IMR-90 (cell line): Measurements from ENCODE around the gene NAV2. TPM values are rescaled to one million over a fixed set of nuclear protein-coding genes. Genes with fewer than 3 reads are reported as not detected.

Source experiments
- ATAC-seq: fragments of 200-7000 bp; cut with Tn5 transposase; 2 replicates; pipeline ENCODE4 v1.9.1; 2020; ENCODE audit warnings: low read depth, mild to moderate bottlenecking, moderate library complexity
- BruUV-seq: library from RNA; stranded (reverse); fragments of 400-500 nt; replicated peaks from 2 replicates; lab custom pipeline; 2021; lab: Mats Ljungman, UMichigan
- CTCF ChIA-PET: fragments of 300-600 bp; formaldehyde crosslinking; extraction: SDS; loops from one replicate; lab custom pipeline; 2021; ENCODE audit warnings: antibody characterized with exemption; lab: Yijun Ruan, JAX
- POLR2A ChIA-PET: fragments of 300-600 bp; sonication (Branson Sonifier 250); formaldehyde crosslinking; loops from one replicate; lab custom pipeline; 2022; ENCODE audit warnings: antibody characterized with exemption; ENCODE audit not compliant: unreplicated experiment; lab: Charles Lee
- DNase-seq: peaks from one replicate; pipeline ENCODE4 v3.0.0; 2013
- H2AFZ ChIP-seq: replicated peaks from 2 replicates; pipeline ENCODE3; 2013; ENCODE audit warnings: low read length, mild to moderate bottlenecking; ENCODE audit not compliant: poor library complexity
- H2AK5ac ChIP-seq: 2 replicates; pipeline ENCODE4 v1.6.1; 2013; ENCODE audit warnings: low read depth, low read length, inconsistent platforms
- H2AK9ac ChIP-seq: replicated peaks from 2 replicates; pipeline ENCODE3; 2013; ENCODE audit warnings: mild to moderate bottlenecking, low read depth, low read length, moderate library complexity; ENCODE audit not compliant: poor library complexity
- H2BK120ac ChIP-seq: 2 replicates; pipeline ENCODE4 v1.6.1; 2013; ENCODE audit warnings: low read depth, low read length, inconsistent platforms
- H2BK15ac ChIP-seq: 3 replicates; pipeline ENCODE4 v1.6.1; 2013; ENCODE audit warnings: low read depth, low read length, inconsistent platforms
- H2BK20ac ChIP-seq: 2 replicates; pipeline ENCODE4 v1.6.1; 2013; ENCODE audit warnings: low read depth, mild to moderate bottlenecking, inconsistent platforms, low read length, moderate library complexity
- H2BK5ac ChIP-seq: 2 replicates; pipeline ENCODE4 v1.6.1; 2013; ENCODE audit warnings: mild to moderate bottlenecking, low read depth, low read length, inconsistent platforms; ENCODE audit not compliant: poor library complexity, severe bottlenecking
- H3K14ac ChIP-seq: replicated peaks from 2 replicates; pipeline ENCODE4 v1.6.1; 2013; ENCODE audit warnings: low read depth, low read length, inconsistent platforms
- H3K18ac ChIP-seq: 2 replicates; pipeline ENCODE4 v1.6.1; 2013; ENCODE audit warnings: low read depth, low read length, control low read depth
- H3K23ac ChIP-seq: 2 replicates; pipeline ENCODE4 v1.6.1; 2013; ENCODE audit warnings: low read depth, low read length, inconsistent platforms
- H3K27ac ChIP-seq: 2 replicates; pipeline ENCODE4 v1.5.1; 2013; ENCODE audit warnings: mild to moderate bottlenecking, control low read depth, low read length; ENCODE audit not compliant: insufficient read depth
- H3K27me3 ChIP-seq: 2 replicates; pipeline ENCODE4 v1.6.1; 2013; ENCODE audit warnings: low read length; ENCODE audit not compliant: control insufficient read depth, insufficient read depth
- H3K36me3 ChIP-seq: 2 replicates; pipeline ENCODE4 v1.6.1; 2013; ENCODE audit warnings: low read length, mixed read lengths; ENCODE audit not compliant: control insufficient read depth, insufficient read depth
- H3K4ac ChIP-seq: 2 replicates; pipeline ENCODE4 v1.6.1; 2013; ENCODE audit warnings: low read depth, low read length, inconsistent platforms
- H3K4me1 ChIP-seq: 2 replicates; pipeline ENCODE4 v1.6.1; 2013; ENCODE audit warnings: low read length, mixed read lengths; ENCODE audit not compliant: control insufficient read depth, insufficient read depth
- H3K4me2 ChIP-seq: 2 replicates; pipeline ENCODE4 v1.6.1; 2013; ENCODE audit warnings: low read depth, mild to moderate bottlenecking, control low read depth, low read length, moderate library complexity
- H3K4me3 ChIP-seq: 2 replicates; pipeline ENCODE4 v1.5.1; 2013; ENCODE audit warnings: low read depth, mild to moderate bottlenecking, control low read depth, low read length, moderate library complexity; ENCODE audit not compliant: insufficient read depth
- H3K56ac ChIP-seq: 2 replicates; pipeline ENCODE4 v1.6.1; 2013; ENCODE audit warnings: low read length, inconsistent platforms; ENCODE audit not compliant: insufficient read depth; ENCODE audit errors: extremely low read depth
- H3K79me1 ChIP-seq, 2 experiments: 2 replicates each; pipeline ENCODE4 v1.6.1; 2013; ENCODE audit warnings: low read length in 2 of 2, inconsistent platforms in 1 of 2, low read depth in 1 of 2
- H3K9ac ChIP-seq: 2 replicates; pipeline ENCODE4 v1.6.1; 2013; ENCODE audit warnings: low read depth, low read length, control low read depth
- H3K9me1 ChIP-seq: 2 replicates; pipeline ENCODE4 v1.6.1; 2013; ENCODE audit warnings: low read length, inconsistent platforms; ENCODE audit not compliant: insufficient read depth
- H3K9me3 ChIP-seq: 2 replicates; pipeline ENCODE4 v1.6.1; 2013; ENCODE audit warnings: low read length; ENCODE audit not compliant: control insufficient read depth, insufficient read depth
- H4K20me1 ChIP-seq: 2 replicates; pipeline ENCODE4 v1.6.1; 2013; ENCODE audit warnings: low read length, inconsistent platforms; ENCODE audit not compliant: insufficient read depth
- H4K5ac ChIP-seq: 2 replicates; pipeline ENCODE4 v1.6.1; 2013; ENCODE audit warnings: mild to moderate bottlenecking, low read depth, low read length, control low read depth
- H4K8ac ChIP-seq, 2 experiments: 2 replicates each; pipeline ENCODE4 v1.6.1; 2013; ENCODE audit warnings: low read depth in 2 of 2, low read length in 2 of 2, control low read depth in 1 of 2, inconsistent platforms in 1 of 2
- H4K91ac ChIP-seq: 2 replicates; pipeline ENCODE4 v1.6.1; 2013; ENCODE audit warnings: low read depth, low read length, inconsistent platforms; ENCODE audit not compliant: insufficient read depth
- CEBPB ChIP-seq: IDR thresholded peaks from 2 replicates; pipeline ENCODE4 v1.6.1; 2012; ENCODE audit warnings: low read depth, low read length, improper control_type of control experiment
- CHD1 ChIP-seq: IDR thresholded peaks from 2 replicates; pipeline ENCODE4 v1.6.1; 2012; ENCODE audit warnings: low read depth, low read length, improper control_type of control experiment
- FOS ChIP-seq: fragments of 150-350 bp; IDR thresholded peaks from 2 replicates; pipeline ENCODE4 v1.6.1; 2016; ENCODE audit warnings: low read depth, low read length
- SMC3 ChIP-seq: fragments of 150-350 bp; IDR thresholded peaks from 2 replicates; pipeline ENCODE4 v1.6.1; 2016; ENCODE audit warnings: low read depth, mild to moderate bottlenecking, antibody characterized with exemption, low read length, moderate library complexity
- WGBS, 2 experiments: methylation state at CpG; one replicate each; pipeline versions ENCODE4 v1.1.5 to v1.1.7; 2013; ENCODE audit warnings: missing lambda C conversion rate in 2 of 2; ENCODE audit not compliant: insufficient read length in 1 of 2; ENCODE audit errors: extremely low coverage in 2 of 2; 5-methylcytosine and 5-hydroxymethylcytosine counted together
- dilution Hi-C: fragments of 300-500 bp; cut with HindIII; formaldehyde crosslinking; loops from one replicate; pipeline ENCODE4 v1.14.3; 2018; ENCODE audit warnings: low sequenced_read_pairs; ENCODE audit not compliant: unreplicated experiment
- in situ Hi-C: fragments of 300-500 bp; cut with MboI; formaldehyde crosslinking; loops from 3 replicates; pipeline ENCODE4 v1.14.3; 2019; ENCODE audit warnings: low sequenced_read_pairs, inconsistent platforms, mixed read lengths
- intact Hi-C: fragments of 100-400 bp; cut with micrococcal nuclease; formaldehyde crosslinking; loops from 2 replicates; pipeline ENCODE4 v1.10.0; 2022
- polyA plus RNA-seq, 3 experiments: library from polyadenylated mRNA; depleted of rRNA; stranded (reverse); fragments of >200 nt; gene quantifications; 2 replicates each; pipeline ENCODE4 v1.2.3, GENCODE V29; 2012; ENCODE audit warnings: low replicate concordance in 1 of 3
- total RNA-seq: library from RNA; depleted of rRNA; stranded (reverse); fragments of >200 nt; gene quantifications from 2 replicates; pipeline ENCODE4 v1.2.3, GENCODE V29; 2012

Gene NAV2
- total and polyA plus RNA-seq, 2 of the 4 experiments (the other 2 are of a cell fraction): 4.5 to 12.6 TPM

- Histone ChIP-seq H4K91ac (no peak overlapping the region), H3K27ac (no peak overlapping the region), H3K56ac (no peak overlapping the region), H3K79me1 (peaks cover 22 to 24% of the 10 kb centered on the region in 2 experiments; a peak in 2 of 4 replicates), H3K4ac (no peak overlapping the region), H2AFZ (no peak overlapping the region), H3K36me3 (peaks cover 3% of the 10 kb centered on the region; the same call in 1 of the 2 replicates), H2BK120ac (no peak overlapping the region), H3K23ac (no peak overlapping the region), H2BK5ac (no peak overlapping the region), H2AK5ac (no peak overlapping the region), H3K4me2 (no peak overlapping the region), H3K9me1 (peaks cover 5% of the 10 kb centered on the region; the same call in 1 of the 2 replicates), H3K14ac (no peak overlapping the region), H2BK20ac (no peak overlapping the region), H3K9me3 (no peaks in the 10 kb centered on the region), H2BK15ac (no peak overlapping the region), H4K8ac (no peak overlapping the region), H3K4me1 (peaks cover 4% of the 10 kb centered on the region; the same call in 1 of the 2 replicates), H3K4me3 (no peak overlapping the region), H2AK9ac (no peak overlapping the region), H3K18ac (no peak overlapping the region), H3K27me3 (no peaks in the 10 kb centered on the region), H4K20me1 (peaks cover 12% of the 10 kb centered on the region; the same call in 1 of the 2 replicates), H4K5ac (no peak overlapping the region), H3K9ac (no peak overlapping the region)
- TF ChIP-seq FOS (no peak), CHD1 (no peak), CEBPB (no peak), SMC3 (no peak)
- DNase-seq (no peak), ATAC-seq (no peak)
- in situ Hi-C loops (no loop called here), dilution Hi-C loops (no loop called here), intact Hi-C loops (no loop called here)
- BruUV-seq: no TSS peak
- 45% methylated on average over 3 of the region's 9 CpGs; no CpG with 5 or more reads in 1 of the 2 experiments for WGBS, 2 experiments
- ChIA-PET POLR2A (no interaction called here), CTCF (no interaction called here)
Observed at GRCh38 chr11:19869946-19870589, 157.4 kb downstream of the NAV2 start.
